IPS-18c (cell line): Measurements from ENCODE around the gene JAG2.

Experiments used
- H3K4me3 ChIP-seq: 2 replicates; pipeline ENCODE4 v1.7.0; 2013; ENCODE audit warnings: low read depth, mild to moderate bottlenecking, low read length, moderate library complexity; ENCODE audit not compliant: insufficient read depth
- H3K9me3 ChIP-seq: one replicate; pipeline ENCODE4 v1.6.1; 2013; ENCODE audit warnings: mild to moderate bottlenecking, low read length, moderate library complexity; ENCODE audit not compliant: control insufficient read depth, insufficient read depth

The JAG2 gene

DNA sequence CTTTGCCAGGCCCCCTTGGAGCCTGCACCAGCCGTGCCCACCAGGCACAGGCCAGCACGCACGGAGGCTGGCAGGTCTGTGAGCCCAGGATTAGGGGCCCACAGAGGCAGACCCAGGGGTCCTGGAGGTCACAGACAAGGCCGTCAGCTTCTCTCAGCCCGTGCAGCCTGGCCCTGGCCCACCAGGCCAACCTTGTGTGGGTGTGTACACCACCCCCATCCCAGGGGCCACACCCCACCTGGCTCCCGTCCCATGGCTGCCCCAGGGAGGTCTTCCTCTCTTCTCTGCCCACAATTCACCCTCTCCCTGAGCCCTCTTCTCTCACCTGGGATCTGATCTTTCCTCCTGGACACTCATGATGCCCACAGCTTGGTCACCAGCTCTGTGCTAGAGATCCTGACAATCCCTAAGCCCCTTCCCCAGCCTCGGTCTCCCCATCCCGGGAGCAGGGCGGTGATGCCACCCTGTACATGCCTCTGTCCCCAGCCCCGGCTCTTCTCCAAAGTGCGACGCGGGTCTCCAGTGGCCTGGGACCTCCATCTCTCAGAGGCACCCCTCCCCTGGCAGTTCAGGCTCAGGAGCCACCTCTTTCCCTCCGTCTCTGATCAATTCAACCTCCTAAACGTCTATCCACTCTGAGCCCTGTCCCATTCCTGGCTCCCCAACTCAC is 72.2 kb downstream of the JAG2 start:
- Histone ChIP-seq H3K4me3 (no peak overlapping the region), H3K9me3 (peaks cover 2% of the 10 kb centered on the region)

DNA sequence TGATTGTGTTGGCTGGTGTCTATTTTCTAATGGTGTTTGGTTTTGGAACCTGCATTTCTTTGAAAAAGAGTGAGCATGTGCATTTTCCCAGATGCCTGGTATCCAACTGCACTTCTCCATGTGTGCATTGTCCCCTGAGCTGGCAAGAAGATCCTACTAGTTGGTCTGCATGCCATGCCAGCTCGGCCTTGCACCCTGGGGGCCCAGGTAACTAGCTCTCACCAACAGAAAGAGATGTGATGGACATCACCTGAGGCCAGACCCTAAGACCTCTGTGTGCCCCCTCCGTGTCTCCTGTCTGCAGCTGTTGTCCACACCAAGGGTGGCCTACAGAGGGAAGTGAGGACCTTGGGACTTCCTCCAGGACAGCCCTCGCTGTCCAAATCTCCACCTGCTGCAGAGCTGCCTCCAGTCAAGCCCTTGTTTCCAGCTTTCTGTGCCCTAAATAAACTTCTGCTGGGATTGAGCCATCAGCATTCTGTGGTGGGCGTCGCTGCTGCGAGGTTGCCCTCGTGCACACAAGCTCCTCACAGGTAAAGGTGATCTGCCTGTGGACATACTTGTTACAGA is 73.3 kb downstream of the JAG2 start:
- peaks cover 2% of the 10 kb centered on the region for H3K9me3 ChIP-seq
- H3K4me3 ChIP-seq: no peak overlapping the region

GRCh38 chr14:105094193-105094907 is 74.2 kb downstream of the JAG2 start:
- H3K9me3 ChIP-seq: peaks cover 2% of the 10 kb centered on the region
- peak overlapping the region; percentile 56 for H3K4me3 ChIP-seq

GRCh38 chr14:105093431-105094192 is 75.0 kb downstream of the JAG2 start:
- Histone ChIP-seq H3K4me3 (peak overlapping the region; percentile 56), H3K9me3 (peaks cover 2% of the 10 kb centered on the region)

GRCh38 chr14:105093038-105093430 is 75.5 kb downstream of the JAG2 start:
- Histone ChIP-seq H3K4me3 (peak overlapping the region; percentile 41; the same call in 1 of the 2 replicates), H3K9me3 (no peaks in the 10 kb centered on the region)

DNA sequence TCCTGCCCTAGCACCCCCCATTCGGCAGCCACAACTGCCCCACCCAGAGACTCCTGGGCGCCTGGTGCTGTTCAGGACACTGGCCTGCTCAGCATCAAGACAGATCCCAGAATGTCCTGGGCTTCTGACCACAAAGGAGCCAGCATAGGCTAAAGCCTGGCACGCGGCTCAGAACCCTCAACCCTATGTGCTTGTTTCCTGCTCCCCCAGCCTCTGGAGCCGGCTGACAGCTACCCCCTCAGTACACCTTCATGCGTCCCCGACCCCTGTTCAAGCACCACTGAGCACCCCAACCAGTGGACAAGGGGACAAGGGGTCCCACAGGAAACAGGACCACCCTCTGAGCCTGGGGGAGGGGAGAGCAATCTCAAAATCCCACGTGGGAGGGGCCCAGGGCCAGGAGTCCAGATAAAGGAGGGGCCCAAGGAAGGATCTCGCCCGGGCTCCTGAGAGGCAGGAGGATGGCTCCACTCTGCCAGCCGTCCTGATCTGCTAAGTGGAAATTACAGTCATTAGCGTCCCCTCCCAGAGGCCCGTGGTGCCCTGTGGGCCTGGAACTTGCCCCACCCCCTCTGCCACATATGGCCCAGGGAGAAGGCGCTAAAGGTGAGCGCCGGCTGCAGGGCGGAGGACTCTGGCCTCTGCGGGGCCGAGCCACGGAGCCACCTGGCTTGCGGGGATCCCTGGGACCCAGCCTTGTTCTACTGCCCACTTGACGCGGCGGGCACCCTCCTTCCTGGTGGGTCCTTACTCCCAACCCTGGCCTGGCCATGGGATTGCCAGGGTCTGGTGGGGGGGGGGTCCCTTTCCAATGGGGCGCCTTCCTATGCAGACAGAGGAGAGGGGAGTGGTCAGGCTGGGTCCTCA is 76.2 kb downstream of the JAG2 start:
- H3K9me3 ChIP-seq: no peaks in the 10 kb centered on the region
- H3K4me3 ChIP-seq: peak overlapping the region; percentile 41

DNA sequence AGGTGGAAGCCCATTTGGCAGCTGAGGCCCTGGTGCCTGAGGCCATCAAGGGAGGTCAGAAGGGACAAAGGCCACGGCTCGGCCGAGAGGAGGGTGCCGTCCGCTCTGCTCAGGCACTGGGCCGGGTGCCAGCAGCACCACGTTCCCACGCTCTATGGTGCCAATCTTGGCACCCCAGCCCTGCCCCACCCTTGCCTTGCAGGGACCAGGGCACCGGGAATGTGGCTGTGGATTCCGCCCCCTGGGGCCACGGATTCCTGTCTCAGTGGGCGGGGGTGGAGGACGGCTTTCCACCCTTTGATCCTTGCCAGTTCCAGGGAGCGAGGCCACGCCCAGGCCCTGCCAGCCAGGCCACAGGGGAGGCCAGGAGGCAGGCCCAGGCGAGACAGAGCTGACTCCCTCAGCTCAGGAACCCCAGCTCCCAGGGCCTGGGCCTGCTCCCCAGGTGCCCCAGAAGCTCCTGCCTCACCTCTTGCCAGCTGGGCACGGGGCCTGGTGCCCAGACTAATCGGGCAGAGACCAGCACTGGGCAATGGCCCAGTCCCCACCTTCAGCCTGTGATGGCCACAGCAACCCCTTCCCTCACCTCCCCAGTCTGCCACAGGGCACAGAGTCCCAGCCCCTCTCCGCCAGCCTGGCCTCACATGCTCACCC is 76.9 kb downstream of the JAG2 start:
- H3K4me3 ChIP-seq: no peak overlapping the region
- H3K9me3 ChIP-seq: no peaks in the 10 kb centered on the region

GRCh38 chr14:105091054-105091516 is 77.5 kb downstream of the JAG2 start:
- Histone ChIP-seq H3K9me3 (no peaks in the 10 kb centered on the region), H3K4me3 (no peak overlapping the region)
